ENCODE results near the gene ACAA2.

The ACAA2 gene

GRCh38 chr18:49851624-49852023 lies 38.3 kb upstream of the ACAA2 start:
- CTCF ChIA-PET = no interaction called here
- no peak for DNase-seq (ENCODE audit: low spot score)
- POLR2A ChIA-PET (ENCODE audit: low non-redundant PET) = no interaction called here
- TF ChIP-seq, protein P1, sequence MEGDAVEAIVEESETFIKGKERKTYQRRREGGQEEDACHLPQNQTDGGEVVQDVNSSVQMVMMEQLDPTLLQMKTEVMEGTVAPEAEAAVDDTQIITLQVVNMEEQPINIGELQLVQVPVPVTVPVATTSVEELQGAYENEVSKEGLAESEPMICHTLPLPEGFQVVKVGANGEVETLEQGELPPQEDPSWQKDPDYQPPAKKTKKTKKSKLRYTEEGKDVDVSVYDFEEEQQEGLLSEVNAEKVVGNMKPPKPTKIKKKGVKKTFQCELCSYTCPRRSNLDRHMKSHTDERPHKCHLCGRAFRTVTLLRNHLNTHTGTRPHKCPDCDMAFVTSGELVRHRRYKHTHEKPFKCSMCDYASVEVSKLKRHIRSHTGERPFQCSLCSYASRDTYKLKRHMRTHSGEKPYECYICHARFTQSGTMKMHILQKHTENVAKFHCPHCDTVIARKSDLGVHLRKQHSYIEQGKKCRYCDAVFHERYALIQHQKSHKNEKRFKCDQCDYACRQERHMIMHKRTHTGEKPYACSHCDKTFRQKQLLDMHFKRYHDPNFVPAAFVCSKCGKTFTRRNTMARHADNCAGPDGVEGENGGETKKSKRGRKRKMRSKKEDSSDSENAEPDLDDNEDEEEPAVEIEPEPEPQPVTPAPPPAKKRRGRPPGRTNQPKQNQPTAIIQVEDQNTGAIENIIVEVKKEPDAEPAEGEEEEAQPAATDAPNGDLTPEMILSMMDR (conservative IDR thresholded peaks at IDR 0.05; ENCODE audit: low read depth) = no peak
- no peak overlapping the region for H3K27ac ChIP-seq

DNA sequence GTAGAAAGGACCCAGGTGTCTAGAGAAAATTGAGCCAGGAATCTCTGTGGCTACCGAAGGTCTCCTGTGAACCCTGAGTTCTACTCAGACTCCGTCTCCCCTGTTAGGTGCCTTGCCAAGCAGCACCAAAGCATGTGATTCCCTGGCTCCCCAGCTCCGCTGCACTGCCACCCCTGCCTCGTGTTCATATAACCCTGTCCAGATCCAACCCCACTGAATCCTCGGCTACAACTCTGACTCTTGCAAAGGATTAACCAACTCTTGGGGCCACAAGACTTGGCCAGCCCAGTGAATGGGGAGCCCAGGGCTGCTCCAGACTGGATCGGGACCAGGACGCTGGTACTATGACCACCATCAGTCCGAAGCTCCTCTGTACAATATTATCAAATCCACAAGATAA lies 37.3 kb upstream of the ACAA2 start:
- POLR2A ChIA-PET (ENCODE audit: low non-redundant PET) = no interaction called here
- DNase-seq (ENCODE audit: low spot score) = no peak
- H3K27ac ChIP-seq = peak overlapping the region; percentile 86; the same call in 1 of the 2 replicates
- TF ChIP-seq, protein P1 (conservative IDR thresholded peaks at IDR 0.05; ENCODE audit: low read depth) = no peak
- CTCF ChIA-PET = no interaction called here

DNA sequence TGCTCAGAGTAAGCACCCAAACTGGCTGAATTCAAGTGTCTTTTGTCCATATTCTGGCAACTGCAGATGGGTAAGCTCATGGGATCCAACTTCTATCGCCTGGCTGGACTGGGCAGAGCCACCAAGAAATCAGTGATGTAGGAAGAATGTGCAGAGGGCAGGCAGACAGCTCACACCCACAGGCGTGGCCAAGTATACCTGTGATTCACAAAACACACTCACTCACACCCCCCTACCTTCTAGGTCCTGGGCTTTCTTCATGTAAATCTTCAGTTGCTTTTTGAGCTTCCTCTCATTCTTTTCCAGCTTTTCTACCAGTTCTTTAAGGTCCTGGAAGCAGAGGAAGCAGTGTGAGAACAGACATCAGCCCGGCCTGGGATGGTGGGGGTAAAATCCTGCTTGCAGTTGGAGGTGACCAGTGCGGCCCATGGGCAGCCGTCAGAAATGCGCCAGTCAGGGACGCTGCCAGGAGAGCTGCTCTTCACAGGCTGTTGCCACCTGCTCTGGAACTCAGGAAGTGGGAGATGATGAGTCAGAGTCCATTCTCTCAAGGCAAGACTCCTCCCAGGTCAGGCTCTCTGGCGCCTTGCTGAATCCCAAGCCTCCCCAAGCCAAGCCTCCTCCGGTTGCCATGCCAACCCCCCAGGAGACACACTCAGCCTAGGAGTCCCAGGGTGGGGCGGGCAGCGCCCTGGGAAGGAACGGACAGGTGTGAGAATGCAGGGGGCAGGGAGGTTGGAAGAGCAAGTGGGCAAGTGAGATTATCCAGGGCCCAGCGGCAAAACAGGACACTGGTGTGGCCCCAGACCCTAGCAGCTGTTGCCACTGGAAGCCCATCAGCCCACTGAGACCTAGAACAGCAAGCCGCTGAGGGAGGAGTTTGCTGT lies 36.2 kb upstream of the ACAA2 start:
- POLR2A ChIA-PET (ENCODE audit: low non-redundant PET) = interaction anchor here (0.8 kb wide), 1 partner anchor 36 kb away, joined by 5 read pairs; the partner anchor contains the start of gene ACAA2
- TF ChIP-seq, protein P1 (conservative IDR thresholded peaks at IDR 0.05; ENCODE audit: low read depth) = no peak
- DNase-seq (ENCODE audit: low spot score) = peak; percentile 95
- H3K27ac ChIP-seq = peak overlapping the region; percentile 86
- CTCF ChIA-PET = no interaction called here

- POLR2A ChIA-PET (ENCODE audit: low non-redundant PET) = no interaction called here
Measured at GRCh38 chr18:49848115-49848514, 34.8 kb upstream of the ACAA2 start.

GRCh38 chr18:49847524-49847923 lies 34.2 kb upstream of the ACAA2 start:
- no peak for DNase-seq (ENCODE audit: low spot score)
- ChIA-PET POLR2A (ENCODE audit: low non-redundant PET) (no interaction called here), CTCF (no interaction called here)
- no peak overlapping the region for H3K27ac ChIP-seq
- TF ChIP-seq, protein P1 (conservative IDR thresholded peaks at IDR 0.05; ENCODE audit: low read depth) = no peak

More at GRCh38 chr18:49848115-49848514, 34.8 kb upstream of the ACAA2 start:
- CTCF ChIA-PET = no interaction called here
- TF ChIP-seq, protein P1 (conservative IDR thresholded peaks at IDR 0.05; ENCODE audit: low read depth) = no peak
- no peak overlapping the region for H3K27ac ChIP-seq
- DNase-seq (ENCODE audit: low spot score) = no peak

GRCh38 chr18:49846718-49847470 lies 33.6 kb upstream of the ACAA2 start:
- TF ChIP-seq, protein P1 (conservative IDR thresholded peaks at IDR 0.05; ENCODE audit: low read depth) = no peak
- no peak for DNase-seq (ENCODE audit: low spot score)
- POLR2A ChIA-PET (ENCODE audit: low non-redundant PET) = no interaction called here
- CTCF ChIA-PET = no interaction called here
- H3K27ac ChIP-seq = no peak overlapping the region

All from RWPE1 (cell line).